ENCODE data around the gene LAYN.

DNA sequence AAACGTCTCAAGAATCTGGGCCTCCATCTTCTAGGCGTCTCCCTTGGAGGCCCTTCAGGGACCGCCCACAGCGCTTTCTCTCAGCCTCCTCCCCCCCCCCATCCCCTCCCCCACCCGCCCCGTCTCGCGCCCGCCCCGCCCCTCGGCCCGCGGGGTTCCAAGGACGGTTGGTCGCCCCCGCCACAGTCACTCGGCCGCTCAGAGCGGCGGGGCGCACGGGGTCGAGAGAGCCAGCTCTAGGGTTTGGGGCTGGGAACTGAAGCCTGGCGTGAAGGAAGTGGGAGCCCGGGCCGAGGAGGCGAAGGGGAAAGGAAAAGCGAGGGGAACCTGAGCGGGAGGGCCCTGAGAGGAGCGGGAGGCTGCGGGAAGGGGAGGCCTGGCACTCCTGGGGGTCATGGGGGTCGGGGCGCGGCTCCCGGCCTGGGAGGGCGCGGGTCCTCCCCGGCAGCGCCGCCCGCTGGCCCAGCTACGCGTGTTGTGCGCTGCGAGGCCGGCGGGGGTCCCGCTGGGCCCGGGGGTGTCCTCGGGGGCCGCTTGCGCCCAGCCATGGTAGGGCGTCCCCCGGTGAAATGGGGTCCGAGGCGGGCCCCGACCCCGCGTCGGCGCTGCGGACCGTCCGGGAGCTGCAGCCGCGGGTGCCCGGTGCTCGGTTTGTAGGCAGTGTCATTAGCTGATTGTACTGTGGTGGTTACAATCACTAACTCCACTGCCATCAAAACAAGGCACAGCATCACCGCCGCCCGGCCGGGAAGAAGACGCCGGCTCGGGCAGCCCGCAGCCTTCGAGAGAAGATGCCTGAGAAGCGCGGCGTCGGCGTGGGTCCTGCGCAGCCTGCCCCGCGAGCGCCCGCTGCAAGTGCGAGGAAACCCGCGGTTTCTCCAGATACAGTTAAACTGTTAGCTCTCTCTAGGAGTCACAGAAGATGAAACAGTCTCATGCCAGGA lies 28.0 kb upstream of the LAYN start, which contains the start of gene BTG4:
- no peak for TF ChIP-seq RAD21 (IDR thresholded peaks at IDR 0.05; ENCODE audit: low read length)
- TF ChIP-seq, protein P1, sequence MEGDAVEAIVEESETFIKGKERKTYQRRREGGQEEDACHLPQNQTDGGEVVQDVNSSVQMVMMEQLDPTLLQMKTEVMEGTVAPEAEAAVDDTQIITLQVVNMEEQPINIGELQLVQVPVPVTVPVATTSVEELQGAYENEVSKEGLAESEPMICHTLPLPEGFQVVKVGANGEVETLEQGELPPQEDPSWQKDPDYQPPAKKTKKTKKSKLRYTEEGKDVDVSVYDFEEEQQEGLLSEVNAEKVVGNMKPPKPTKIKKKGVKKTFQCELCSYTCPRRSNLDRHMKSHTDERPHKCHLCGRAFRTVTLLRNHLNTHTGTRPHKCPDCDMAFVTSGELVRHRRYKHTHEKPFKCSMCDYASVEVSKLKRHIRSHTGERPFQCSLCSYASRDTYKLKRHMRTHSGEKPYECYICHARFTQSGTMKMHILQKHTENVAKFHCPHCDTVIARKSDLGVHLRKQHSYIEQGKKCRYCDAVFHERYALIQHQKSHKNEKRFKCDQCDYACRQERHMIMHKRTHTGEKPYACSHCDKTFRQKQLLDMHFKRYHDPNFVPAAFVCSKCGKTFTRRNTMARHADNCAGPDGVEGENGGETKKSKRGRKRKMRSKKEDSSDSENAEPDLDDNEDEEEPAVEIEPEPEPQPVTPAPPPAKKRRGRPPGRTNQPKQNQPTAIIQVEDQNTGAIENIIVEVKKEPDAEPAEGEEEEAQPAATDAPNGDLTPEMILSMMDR (conservative IDR thresholded peaks at IDR 0.05; ENCODE audit: low read depth, low read length): no peak
- no peak for TF ChIP-seq MXI1 (IDR thresholded peaks at IDR 0.05; ENCODE audit: borderline replicate concordance, low read depth, low read length)
- TF ChIP-seq POLR2A (IDR thresholded peaks at IDR 0.05; ENCODE audit: low read depth, low read length): no peak
- TF ChIP-seq RFX5 (IDR thresholded peaks at IDR 0.05; ENCODE audit: low read depth, low read length): no peak
- no peak for TF ChIP-seq SMC3 (IDR thresholded peaks at IDR 0.05; ENCODE audit: low read depth, low read length)
- TF ChIP-seq, protein P2, sequence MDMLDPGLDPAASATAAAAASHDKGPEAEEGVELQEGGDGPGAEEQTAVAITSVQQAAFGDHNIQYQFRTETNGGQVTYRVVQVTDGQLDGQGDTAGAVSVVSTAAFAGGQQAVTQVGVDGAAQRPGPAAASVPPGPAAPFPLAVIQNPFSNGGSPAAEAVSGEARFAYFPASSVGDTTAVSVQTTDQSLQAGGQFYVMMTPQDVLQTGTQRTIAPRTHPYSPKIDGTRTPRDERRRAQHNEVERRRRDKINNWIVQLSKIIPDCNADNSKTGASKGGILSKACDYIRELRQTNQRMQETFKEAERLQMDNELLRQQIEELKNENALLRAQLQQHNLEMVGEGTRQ (IDR thresholded peaks at IDR 0.05; ENCODE audit: low read depth, low read length): no peak
- TF ChIP-seq MAFK (IDR thresholded peaks at IDR 0.05; ENCODE audit: low read depth, low read length): no peak
- TF ChIP-seq NFE2L2 (IDR thresholded peaks at IDR 0.05; ENCODE audit: low read depth, low read length): no peak

Data from IMR-90 (cell line).